Parathyroid adenoma (tissue), 2 donors: ENCODE results near the gene TMEM205.
A peak's percentile ranks its signal among the peaks of the same experiment; 100 is the strongest.
"Not testable (repeated sequence)": the region's sequence is repeated elsewhere in the genome, so short reads cannot be mapped to it uniquely, and the experiment has no call there.

ENCODE experiments used
- H2AFZ ChIP-seq: fragments of 300-600 bp; sonication (generic); one replicate; pipeline ENCODE4 v1.7.0; 2017; ENCODE audit warnings: antibody characterized with exemption, mild to moderate bottlenecking
- H3K27ac ChIP-seq: fragments of 300-600 bp; sonication (generic); one replicate; pipeline ENCODE4 v1.7.0; 2017
- H3K27me3 ChIP-seq: fragments of 300-600 bp; sonication (generic); one replicate; pipeline ENCODE4 v1.7.0; 2017; ENCODE audit warnings: low read length; ENCODE audit not compliant: control insufficient read depth, insufficient read depth
- H3K36me3 ChIP-seq: fragments of 300-600 bp; sonication (generic); one replicate; pipeline ENCODE4 v1.7.0; 2017; ENCODE audit warnings: low read length; ENCODE audit not compliant: control insufficient read depth, insufficient read depth
- H3K4me1 ChIP-seq: fragments of 300-600 bp; sonication (generic); one replicate; pipeline ENCODE4 v1.7.0; 2017; ENCODE audit warnings: control low read depth
- H3K4me2 ChIP-seq: fragments of 300-600 bp; sonication (generic); one replicate; pipeline ENCODE4 v1.7.0; 2017; ENCODE audit warnings: low read length
- H3K4me3 ChIP-seq: fragments of 300-600 bp; sonication (generic); one replicate; pipeline ENCODE4 v1.7.0; 2017; ENCODE audit warnings: low read depth, low read length
- H3K79me2 ChIP-seq: fragments of 300-600 bp; sonication (generic); one replicate; pipeline ENCODE4 v1.7.0; 2017; ENCODE audit warnings: control low read depth
- H3K9ac ChIP-seq: fragments of 300-600 bp; sonication (generic); one replicate; pipeline ENCODE4 v1.7.0; 2017; ENCODE audit warnings: mild to moderate bottlenecking
- H3K9me3 ChIP-seq: fragments of 300-600 bp; sonication (generic); one replicate; pipeline ENCODE4 v1.7.0; 2017; ENCODE audit warnings: low read length; ENCODE audit not compliant: control insufficient read depth
- TF ChIP-seq, protein P1 (sequence below): fragments of 300-600 bp; sonication (generic); IDR thresholded peaks from one replicate; pipeline ENCODE4 v1.7.0; 2017; ENCODE audit warnings: antibody characterized with exemption, mild to moderate bottlenecking
- donor health status: primary hyperparathyroidism.

Gene TMEM205

GRCh38 chr19:11347546-11348039 lies 1.5 kb upstream of the TMEM205 start:
- H3K4me3 ChIP-seq = no peak overlapping the region
- no peak overlapping the region for H2AFZ ChIP-seq
- H3K27ac ChIP-seq = no peak overlapping the region
- H3K9ac ChIP-seq = no peak overlapping the region
- no peak overlapping the region for H3K4me2 ChIP-seq
- no peaks in the 10 kb centered on the region for H3K36me3 ChIP-seq
- no peaks in the 10 kb centered on the region for H3K9me3 ChIP-seq
- TF ChIP-seq, protein P1, sequence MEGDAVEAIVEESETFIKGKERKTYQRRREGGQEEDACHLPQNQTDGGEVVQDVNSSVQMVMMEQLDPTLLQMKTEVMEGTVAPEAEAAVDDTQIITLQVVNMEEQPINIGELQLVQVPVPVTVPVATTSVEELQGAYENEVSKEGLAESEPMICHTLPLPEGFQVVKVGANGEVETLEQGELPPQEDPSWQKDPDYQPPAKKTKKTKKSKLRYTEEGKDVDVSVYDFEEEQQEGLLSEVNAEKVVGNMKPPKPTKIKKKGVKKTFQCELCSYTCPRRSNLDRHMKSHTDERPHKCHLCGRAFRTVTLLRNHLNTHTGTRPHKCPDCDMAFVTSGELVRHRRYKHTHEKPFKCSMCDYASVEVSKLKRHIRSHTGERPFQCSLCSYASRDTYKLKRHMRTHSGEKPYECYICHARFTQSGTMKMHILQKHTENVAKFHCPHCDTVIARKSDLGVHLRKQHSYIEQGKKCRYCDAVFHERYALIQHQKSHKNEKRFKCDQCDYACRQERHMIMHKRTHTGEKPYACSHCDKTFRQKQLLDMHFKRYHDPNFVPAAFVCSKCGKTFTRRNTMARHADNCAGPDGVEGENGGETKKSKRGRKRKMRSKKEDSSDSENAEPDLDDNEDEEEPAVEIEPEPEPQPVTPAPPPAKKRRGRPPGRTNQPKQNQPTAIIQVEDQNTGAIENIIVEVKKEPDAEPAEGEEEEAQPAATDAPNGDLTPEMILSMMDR = no peak
- H3K79me2 ChIP-seq = no peaks in the 10 kb centered on the region
- peaks cover 19% of the 10 kb centered on the region for H3K4me1 ChIP-seq
- H3K27me3 ChIP-seq = no peaks in the 10 kb centered on the region

GRCh38 chr19:11345122-11345803 lies 805 bp downstream of the TMEM205 start:
- no peak overlapping the region for H3K9ac ChIP-seq
- no peaks in the 10 kb centered on the region for H3K27me3 ChIP-seq
- peaks cover 19% of the 10 kb centered on the region for H3K4me1 ChIP-seq
- peak overlapping the region; percentile 97 for H3K4me2 ChIP-seq
- no peaks in the 10 kb centered on the region for H3K36me3 ChIP-seq
- peak overlapping the region; percentile 97 for H3K4me3 ChIP-seq
- H3K27ac ChIP-seq = peak overlapping the region; percentile 59
- no peaks in the 10 kb centered on the region for H3K79me2 ChIP-seq
- H3K9me3 ChIP-seq = no peaks in the 10 kb centered on the region
- H2AFZ ChIP-seq = peak overlapping the region; percentile 91
- TF ChIP-seq, protein P1 = no peak

DNA sequence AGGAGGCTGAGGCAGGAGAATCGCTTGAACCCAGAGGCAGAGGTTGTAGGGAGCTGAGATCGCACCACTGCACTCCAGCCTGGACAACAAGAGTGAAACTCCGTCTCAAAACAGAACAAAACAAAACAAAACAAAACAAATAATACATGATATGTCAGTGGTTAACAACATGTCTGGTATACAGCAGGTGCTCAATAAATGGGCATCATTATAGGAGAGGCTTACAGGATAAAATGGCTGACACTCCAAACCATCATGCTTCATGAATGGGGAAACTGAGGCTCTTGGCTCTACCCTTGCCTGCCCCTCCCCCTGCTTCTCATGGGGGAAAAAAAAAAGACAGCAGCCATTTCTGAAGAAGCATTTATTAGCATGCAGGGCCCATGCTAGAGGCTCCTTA lies 3.6 kb downstream of the TMEM205 start:
- H3K4me2 ChIP-seq = no peak overlapping the region
- no peak overlapping the region for H3K9ac ChIP-seq
- no peak overlapping the region for H2AFZ ChIP-seq
- no peaks in the 10 kb centered on the region for H3K36me3 ChIP-seq
- H3K79me2 ChIP-seq = peaks cover 4% of the 10 kb centered on the region
- H3K4me3 ChIP-seq = no peak overlapping the region
- H3K27ac ChIP-seq = no peak overlapping the region
- H3K4me1 ChIP-seq = peaks cover 28% of the 10 kb centered on the region
- TF ChIP-seq, protein P1 = no peak
- no peaks in the 10 kb centered on the region for H3K9me3 ChIP-seq
- no peaks in the 10 kb centered on the region for H3K27me3 ChIP-seq

GRCh38 chr19:11340099-11340467 lies 6.0 kb downstream of the TMEM205 start:
- peak overlapping the region; percentile 66 for H3K4me3 ChIP-seq
- not testable (repeated sequence) for H3K36me3 ChIP-seq, H3K9me3 ChIP-seq, H3K9ac ChIP-seq, H3K27me3 ChIP-seq, H3K79me2 ChIP-seq
- peak overlapping the region; percentile 74 for H3K27ac ChIP-seq
- H3K4me2 ChIP-seq = peak overlapping the region; percentile 94
- H2AFZ ChIP-seq = peak overlapping the region; percentile 94
- H3K4me1 ChIP-seq = peaks cover 20% of the 10 kb centered on the region

DNA sequence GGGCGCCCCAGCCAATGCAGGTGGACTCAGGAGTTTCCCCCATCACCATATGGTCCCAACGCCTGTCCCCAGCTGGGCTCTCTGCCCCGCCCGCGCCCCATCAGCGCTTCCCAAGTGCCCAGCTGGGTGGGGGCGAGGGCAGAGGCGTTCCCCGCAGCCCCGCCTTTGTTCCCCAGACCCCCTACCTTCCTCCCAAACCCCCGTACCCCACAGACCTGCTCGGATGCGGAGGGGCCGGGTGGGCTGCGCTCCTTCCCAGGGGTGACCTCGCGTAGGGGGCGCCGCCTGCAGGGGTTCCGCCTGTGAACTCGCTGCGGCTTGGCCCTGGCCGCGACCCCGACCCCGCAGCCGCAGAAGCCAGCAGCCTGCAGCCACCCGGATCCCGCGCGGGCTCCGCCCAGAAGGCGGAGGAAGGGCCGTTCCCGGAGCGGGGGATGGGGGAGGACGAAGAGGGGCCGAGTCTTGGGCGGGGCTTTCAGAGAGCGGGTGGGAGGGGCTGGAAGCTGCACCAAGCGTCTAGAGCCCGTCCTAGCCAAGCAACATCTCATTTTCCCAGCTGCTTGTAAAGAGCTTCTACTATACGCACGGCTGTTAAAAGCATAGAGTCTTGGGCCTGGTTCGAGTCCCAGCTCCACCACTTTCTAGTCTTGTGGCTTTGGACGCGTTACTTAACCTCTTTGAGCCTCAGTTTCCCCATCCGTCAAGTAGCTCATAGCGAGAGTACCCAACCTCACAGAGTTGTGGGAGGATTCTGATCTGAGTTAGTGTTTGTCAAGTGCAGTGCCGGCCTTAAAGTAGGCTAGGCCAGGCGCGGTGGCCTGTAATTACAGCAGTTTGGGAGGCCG lies 6.6 kb downstream of the TMEM205 start, which contains the start of gene RAB3D:
RAB3D (minus strand) TSS at position 404 of the 845 bp plus-strand sequence. CDS start 2,258 bp downstream, outside the sequence.
- peaks cover 4% of the 10 kb centered on the region for H3K79me2 ChIP-seq
- peak within 1 kb of the TSS; percentile 66 for H3K4me3 ChIP-seq
- H3K36me3 ChIP-seq = no peaks in the 10 kb centered on the region
- peak within 1 kb of the TSS; percentile 43 for H3K9ac ChIP-seq
- TF ChIP-seq, protein P1 = no peak
- peak within 1 kb of the TSS; percentile 94 for H2AFZ ChIP-seq
- H3K4me2 ChIP-seq = peak within 1 kb of the TSS; percentile 94
- peaks cover 14% of the 10 kb centered on the region for H3K4me1 ChIP-seq
- H3K9me3 ChIP-seq = no peaks in the 10 kb centered on the region
- no peaks in the 10 kb centered on the region for H3K27me3 ChIP-seq
- H3K27ac ChIP-seq = peak within 1 kb of the TSS; percentile 74
